ENCODE results near the gene HIRIP3. TPM values are rescaled to one million over a fixed set of nuclear protein-coding genes. Genes with fewer than 3 reads are reported as not detected.

HIRIP3 gene
- total RNA-seq, 2 donors from 2014 or later = 10.8 to 22.4 TPM

DNA sequence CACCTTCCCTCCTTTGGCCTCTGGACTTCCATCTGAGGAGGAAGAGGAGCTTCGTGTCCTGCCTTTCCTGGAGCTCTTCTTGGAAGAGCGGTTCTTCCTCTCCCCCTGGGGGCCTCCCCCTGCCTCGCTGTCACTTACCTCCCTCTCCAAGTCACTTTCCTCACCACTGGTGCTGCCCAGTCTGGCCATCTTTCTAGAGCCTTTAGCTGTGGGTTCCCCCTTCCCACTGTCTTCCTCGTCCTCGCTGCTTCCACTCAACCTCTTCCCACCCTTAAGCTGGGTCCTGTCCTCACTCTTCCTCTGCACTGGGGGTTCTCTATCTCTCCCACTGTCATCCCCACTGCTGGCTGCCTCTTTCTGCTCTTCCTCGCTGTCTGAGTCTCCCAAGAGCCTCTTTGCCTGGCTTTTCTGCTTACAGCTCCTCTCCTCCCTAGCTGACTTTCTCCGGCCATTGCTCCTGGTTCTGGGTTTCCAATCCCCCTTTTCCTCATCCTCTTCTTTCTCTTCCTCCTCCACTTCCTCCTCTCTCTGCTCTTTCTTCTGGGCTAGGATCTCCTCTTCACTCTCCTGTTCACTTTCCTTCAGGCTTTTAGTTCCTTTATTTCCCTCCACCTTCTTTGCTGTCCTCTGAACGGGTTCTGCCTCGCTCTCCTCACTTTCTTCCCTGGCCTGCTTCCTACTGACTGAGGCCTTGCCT lies 1.4 kb downstream of the HIRIP3 start:
- H3K4me3 ChIP-seq = no peak overlapping the region
- TF ChIP-seq CTCF (IDR thresholded peaks at IDR 0.05) (no peak), POLR2AphosphoS5 (IDR thresholded peaks at IDR 0.05) (no peak), POLR2A (IDR thresholded peaks at IDR 0.05) (no peak)
- no peak overlapping the region for H3K27ac ChIP-seq
- no peaks in the 10 kb centered on the region for H3K27me3 ChIP-seq (replicated peaks; ENCODE audit: insufficient read depth)
- peaks cover 0 to 6% of the 10 kb centered on the region in 2 donors for H3K36me3 ChIP-seq
- H3K9me3 ChIP-seq = no peaks in the 10 kb centered on the region
- WGBS = 81% methylated on average over 9 of the region's 9 CpGs
- intact Hi-C loops (cut with DNase I) = loop anchor here (10.0 kb wide), 1 partner anchor 69 kb away; the partner anchor contains the start of gene KCTD13
- peaks cover 10% of the 10 kb centered on the region for H3K4me1 ChIP-seq (replicated peaks)
- no peak for DNase-seq (ENCODE audit: low spot score)

DNA sequence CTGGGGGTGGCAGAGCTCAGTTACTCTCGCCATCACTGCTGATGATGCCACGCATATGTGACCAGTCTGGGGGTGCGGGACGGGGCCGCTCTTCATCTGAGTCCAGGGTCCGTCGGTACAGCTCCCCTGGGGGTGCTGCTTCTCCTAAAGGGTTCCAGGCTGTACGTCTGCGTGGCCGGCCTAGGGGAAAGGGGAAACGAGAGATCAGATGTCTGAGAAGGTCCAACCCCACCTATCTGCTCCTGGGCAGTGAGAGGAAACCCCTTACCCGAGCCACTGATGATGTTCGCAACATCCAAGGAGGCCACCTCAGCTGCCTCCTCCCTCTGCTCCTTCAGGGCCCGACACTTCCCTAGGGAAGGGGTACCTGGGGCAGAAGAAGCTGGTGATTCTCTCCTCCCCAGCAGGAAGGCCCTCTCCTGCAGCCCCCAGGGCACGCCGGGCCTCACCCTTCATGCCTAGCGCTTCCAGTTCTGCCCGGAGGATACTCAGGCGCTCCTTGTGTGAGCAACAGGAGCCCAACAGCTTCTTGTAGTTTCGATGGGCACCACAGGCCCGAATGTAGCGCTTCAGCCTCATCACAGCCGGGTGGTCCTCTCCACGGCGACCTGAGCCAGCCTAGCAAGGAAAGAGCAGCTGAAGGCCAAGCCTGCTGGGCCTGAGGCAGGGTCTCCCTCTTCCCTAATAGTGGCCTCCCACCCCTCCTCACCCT lies 2.1 kb downstream of the HIRIP3 start:
- DNase-seq (ENCODE audit: low spot score) = no peak
- TF ChIP-seq CTCF (IDR thresholded peaks at IDR 0.05) (no peak), POLR2AphosphoS5 (IDR thresholded peaks at IDR 0.05) (no peak), POLR2A (IDR thresholded peaks at IDR 0.05) (no peak)
- Histone ChIP-seq H3K27ac (no peak overlapping the region), H3K36me3 (peaks cover 0 to 6% of the 10 kb centered on the region in 2 donors), H3K4me1 (replicated peaks) (peaks cover 10% of the 10 kb centered on the region), H3K4me3 (no peak overlapping the region), H3K27me3 (replicated peaks; ENCODE audit: insufficient read depth) (no peaks in the 10 kb centered on the region), H3K9me3 (no peaks in the 10 kb centered on the region)
- WGBS = 87% methylated on average over 25 of the region's 25 CpGs
- intact Hi-C loops (cut with DNase I) = loop anchor here (10.0 kb wide), 1 partner anchor 69 kb away; the partner anchor contains the start of gene KCTD13

DNA sequence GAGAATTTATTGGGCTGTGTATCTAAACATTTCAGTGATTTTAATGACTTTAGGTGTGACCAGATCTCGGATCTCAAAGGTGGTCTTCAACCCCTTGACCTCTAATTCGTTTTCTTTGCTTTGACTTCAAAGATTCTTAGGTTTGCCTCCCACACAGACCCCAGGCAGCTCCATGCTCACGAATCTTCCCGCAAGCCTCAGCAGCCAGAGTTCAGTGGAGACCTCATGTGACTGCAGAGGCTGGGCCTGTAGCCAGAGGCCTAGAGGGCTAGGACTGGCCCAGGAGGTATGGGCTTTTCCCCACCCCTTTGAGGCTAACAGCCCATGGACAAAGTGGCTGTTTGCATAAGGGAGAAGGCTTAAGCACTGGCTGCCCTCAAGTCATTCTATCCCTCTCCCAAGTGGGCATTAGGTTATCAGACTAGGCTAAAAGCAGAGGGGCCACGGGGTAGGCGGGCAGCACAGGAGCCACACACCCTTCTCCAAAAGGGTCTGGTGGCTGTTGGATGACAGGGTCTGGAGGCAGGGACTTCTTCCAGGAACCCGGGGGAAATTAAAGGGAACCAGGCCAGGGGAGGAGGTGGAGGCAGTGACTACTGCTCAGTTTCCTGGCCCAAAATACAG lies 3.0 kb downstream of the HIRIP3 start:
- H3K4me3 ChIP-seq = no peak overlapping the region
- peaks cover 10% of the 10 kb centered on the region for H3K4me1 ChIP-seq (replicated peaks)
- 47% methylated on average over 7 of the region's 7 CpGs for WGBS
- peaks cover 0 to 11% of the 10 kb centered on the region in 2 donors for H3K36me3 ChIP-seq
- no peaks in the 10 kb centered on the region for H3K27me3 ChIP-seq (replicated peaks; ENCODE audit: insufficient read depth)
- DNase-seq (ENCODE audit: low spot score) = no peak
- H3K27ac ChIP-seq = no peak overlapping the region
- intact Hi-C loops (cut with DNase I) = loop anchor here (10.0 kb wide), 1 partner anchor 68 kb away; the partner anchor contains the start of gene KCTD13
- TF ChIP-seq POLR2AphosphoS5 (IDR thresholded peaks at IDR 0.05) (no peak), CTCF (IDR thresholded peaks at IDR 0.05) (no peak), POLR2A (IDR thresholded peaks at IDR 0.05) (no peak)
- H3K9me3 ChIP-seq = no peaks in the 10 kb centered on the region

- Histone ChIP-seq H3K27me3 (replicated peaks; ENCODE audit: insufficient read depth) (no peaks in the 10 kb centered on the region), H3K36me3 (peaks cover 6 to 20% of the 10 kb centered on the region in 2 donors), H3K27ac (no peak overlapping the region), H3K4me1 (replicated peaks) (peaks cover 6% of the 10 kb centered on the region), H3K9me3 (no peaks in the 10 kb centered on the region), H3K4me3 (no peak overlapping the region)
- DNase-seq (ENCODE audit: low spot score) = no peak
- no peak for TF ChIP-seq CTCF (IDR thresholded peaks at IDR 0.05)
- no peak for TF ChIP-seq POLR2A (IDR thresholded peaks at IDR 0.05)
- no peak for TF ChIP-seq POLR2AphosphoS5 (IDR thresholded peaks at IDR 0.05)
- intact Hi-C loops (cut with DNase I) = loop anchor here (10.0 kb wide), 1 partner anchor 67 kb away; the partner anchor contains the start of gene KCTD13
- WGBS = 76% methylated on average over 5 of the region's 5 CpGs
These were observed 3.9 kb downstream of the HIRIP3 start for GRCh38 chr16:29991571-29991904.
